ENCODE data around the gene MORF4L1.
"Not testable (repeated sequence)": the region's sequence is repeated elsewhere in the genome, so short reads cannot be mapped to it uniquely, and the experiment has no call there.

MORF4L1 gene

DNA sequence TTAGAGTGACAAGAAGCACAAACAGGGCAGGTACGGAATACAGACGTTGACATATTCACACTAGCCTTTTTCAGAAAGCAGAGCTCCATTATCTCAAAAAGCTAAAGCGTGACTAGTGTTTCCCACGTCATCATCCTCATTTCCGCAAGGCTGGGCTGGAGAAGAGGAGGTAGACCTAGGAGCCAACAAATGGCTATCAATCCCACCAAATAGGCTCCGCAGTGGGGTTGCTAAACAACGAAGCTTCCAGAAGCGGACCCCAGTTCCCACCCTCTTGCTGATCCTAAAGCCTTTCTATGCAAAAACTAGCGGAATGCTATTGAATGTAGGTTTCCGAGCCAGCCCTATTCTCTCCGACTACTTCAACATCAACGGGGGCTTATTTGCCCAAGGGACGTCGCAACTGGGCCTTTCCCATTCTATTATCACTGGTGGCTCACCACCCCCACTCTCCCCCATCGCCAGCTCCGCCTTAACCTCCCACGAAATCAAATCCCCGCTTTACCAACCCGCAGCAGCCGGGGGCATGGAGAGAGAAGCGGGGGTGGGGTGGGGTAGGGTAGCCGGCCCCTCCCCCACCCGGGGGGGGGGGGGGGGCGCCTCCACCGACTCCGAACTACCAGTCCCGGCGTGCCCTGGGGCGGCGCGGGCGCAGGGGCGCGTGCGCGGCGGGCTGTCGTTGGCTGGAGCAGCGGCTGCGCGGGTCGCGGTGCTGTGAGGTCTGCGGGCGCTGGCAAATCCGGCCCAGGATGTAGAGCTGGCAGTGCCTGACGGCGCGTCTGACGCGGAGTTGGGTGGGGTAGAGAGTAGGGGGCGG lies at the start of gene MORF4L1:
Gene MORF4L1, plus strand, starts transcription at position 736 of the 817 bp plus-strand sequence. CDS start 128 bp downstream, outside the sequence.
- peak; percentile 90 for DNase-seq (ENCODE audit: low read depth, low spot score)

DNA sequence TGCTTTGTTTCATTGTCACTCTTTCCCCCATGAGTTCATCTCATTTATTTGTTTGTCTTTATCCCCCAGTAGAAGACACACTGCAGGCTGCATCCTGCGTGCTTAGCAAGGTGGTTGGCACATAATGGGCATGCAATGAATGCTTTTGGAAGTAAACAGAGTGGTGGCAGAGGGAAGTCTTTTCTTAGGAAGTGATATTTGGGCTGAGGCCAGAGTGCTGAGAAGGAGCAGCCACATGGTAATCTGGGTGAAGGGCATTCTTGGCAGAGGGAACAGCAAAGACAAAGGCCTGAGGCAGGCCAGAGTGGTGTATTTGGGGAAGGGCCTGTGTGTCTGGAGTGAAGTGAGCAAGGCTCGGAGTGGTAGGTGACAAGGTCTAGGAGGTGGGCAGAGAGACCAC lies 43.8 kb upstream of the MORF4L1 start:
- DNase-seq (ENCODE audit: low read depth, low spot score): no peak

- DNase-seq (ENCODE audit: low read depth, low spot score): no peak
Measured at GRCh38 chr15:78830514-78831228, 42.0 kb upstream of the MORF4L1 start.

GRCh38 chr15:78831229-78832207 lies 41.2 kb upstream of the MORF4L1 start:
- DNase-seq (ENCODE audit: low read depth, low spot score): no peak

DNA sequence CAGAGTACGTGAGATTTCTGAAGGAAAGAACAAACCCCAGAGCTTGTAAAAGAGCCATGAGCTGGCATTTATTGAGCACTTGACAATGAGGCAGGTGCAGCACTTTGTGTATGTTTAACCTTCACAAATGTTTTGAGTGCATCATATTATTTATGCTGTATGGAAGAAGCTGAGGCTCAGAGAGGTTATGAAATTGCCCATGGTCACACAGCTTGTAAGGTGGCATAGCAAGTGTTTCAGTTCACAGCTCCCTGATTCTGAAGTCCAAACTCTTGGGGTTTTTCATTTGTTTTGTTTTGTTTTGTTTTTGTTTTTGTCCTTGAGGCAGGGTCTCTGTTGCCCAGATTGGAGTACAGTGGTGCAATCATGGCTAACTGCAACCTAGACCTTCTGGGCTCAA lies 36.4 kb upstream of the MORF4L1 start:
- no peak for DNase-seq (ENCODE audit: low read depth, low spot score)

DNA sequence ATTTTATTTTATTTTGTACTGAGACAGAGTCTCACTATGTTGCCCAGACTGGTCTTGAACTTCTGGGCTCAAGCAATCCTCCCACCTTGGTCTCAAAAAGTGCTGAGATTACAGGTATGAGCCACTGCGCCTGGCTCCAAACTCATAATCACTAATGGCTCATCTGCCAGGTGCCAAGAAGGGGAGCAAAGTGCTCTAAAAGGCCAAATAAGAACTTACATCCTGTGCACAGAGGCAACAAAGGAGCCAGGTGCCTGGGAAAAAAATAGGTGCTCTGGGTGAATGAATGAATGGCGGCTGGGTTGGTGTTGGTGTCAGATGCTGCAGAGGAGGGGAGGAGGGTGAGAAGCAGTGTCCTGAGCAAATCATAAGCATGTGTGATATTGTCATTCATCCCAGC lies 35.6 kb upstream of the MORF4L1 start:
- no peak for DNase-seq (ENCODE audit: low read depth, low spot score)

GRCh38 chr15:78837543-78837942 lies 35.1 kb upstream of the MORF4L1 start:
- no peak for DNase-seq (ENCODE audit: low read depth, low spot score)

DNA sequence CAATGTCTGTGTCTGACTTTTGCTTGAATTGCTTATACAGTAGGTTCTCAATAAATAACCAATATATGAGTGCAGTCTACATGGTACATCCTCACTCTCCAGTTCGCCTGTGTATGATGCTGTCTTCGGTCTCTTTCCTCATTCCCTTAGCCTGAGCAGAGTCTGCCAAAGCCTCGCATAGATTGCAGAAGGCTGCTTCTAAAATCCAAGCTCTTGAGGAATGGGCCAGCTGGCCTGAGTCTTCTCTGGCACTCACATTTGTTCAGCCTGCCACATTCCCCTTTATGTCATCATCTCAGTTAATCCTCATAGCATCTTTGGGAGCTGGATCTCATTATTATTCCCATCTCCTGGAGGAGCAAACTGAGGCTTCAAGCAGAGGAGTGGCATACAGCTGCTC lies 34.2 kb upstream of the MORF4L1 start:
- no peak for DNase-seq (ENCODE audit: low read depth, low spot score)

- not testable (repeated sequence) for DNase-seq (ENCODE audit: low read depth, low spot score)
Measured at GRCh38 chr15:78839151-78839550, 33.5 kb upstream of the MORF4L1 start.

GRCh38 chr15:78840661-78841375 lies 31.9 kb upstream of the MORF4L1 start:
- DNase-seq (ENCODE audit: low read depth, low spot score): no peak

- DNase-seq (ENCODE audit: low read depth, low spot score): no peak
Measured at GRCh38 chr15:78841376-78841706, 31.3 kb upstream of the MORF4L1 start.

GRCh38 chr15:78841891-78842290 lies 30.8 kb upstream of the MORF4L1 start:
- DNase-seq (ENCODE audit: low read depth, low spot score): no peak

DNA sequence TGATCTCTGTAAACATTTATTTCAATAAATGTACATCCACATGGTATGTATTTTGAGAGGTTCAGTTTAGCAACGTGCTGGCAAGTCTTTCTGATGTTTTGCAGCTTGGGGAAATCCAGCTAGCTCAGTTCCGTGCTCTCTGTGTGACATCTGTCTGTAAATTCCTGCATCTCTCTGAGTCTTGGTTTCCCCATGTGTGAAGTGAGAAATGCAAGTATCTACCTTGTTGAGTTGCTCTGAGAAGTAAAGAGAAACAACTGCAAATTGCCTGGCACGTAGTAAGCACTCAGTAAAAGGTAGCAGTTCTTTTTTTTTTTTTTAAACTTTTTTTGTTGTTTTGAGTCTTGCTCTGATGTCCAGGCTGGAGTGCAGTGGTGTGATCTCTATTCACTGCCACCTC lies 30.2 kb upstream of the MORF4L1 start:
- DNase-seq (ENCODE audit: low read depth, low spot score): no peak

GRCh38 chr15:78846906-78847305 lies 25.8 kb upstream of the MORF4L1 start:
- not testable (repeated sequence) for DNase-seq (ENCODE audit: low read depth, low spot score)

DNA sequence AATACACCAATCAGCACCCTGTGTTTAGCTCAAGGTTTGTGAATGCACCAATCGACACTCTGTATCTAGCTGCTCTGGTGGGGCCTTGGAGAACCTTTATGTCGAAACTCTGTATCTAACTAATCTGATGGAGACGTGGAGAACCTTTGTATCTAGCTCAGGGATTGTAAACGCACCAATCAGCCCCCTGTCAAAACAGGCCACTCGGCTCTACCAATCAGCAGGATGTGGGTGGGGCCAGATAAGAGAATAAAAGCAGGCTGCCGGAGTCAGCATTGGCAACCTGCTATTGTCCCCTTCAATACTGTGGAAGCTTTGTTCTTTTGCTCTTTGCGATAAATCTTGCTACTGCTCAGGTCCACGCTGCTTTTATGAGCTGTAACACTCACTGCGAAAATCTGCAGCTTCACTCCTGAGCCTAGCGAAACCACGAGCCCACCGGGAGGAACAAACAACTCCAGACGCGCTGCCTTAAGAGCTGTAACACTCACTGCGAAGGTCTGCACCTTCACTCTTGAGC lies 25.2 kb upstream of the MORF4L1 start:
- DNase-seq (ENCODE audit: low read depth, low spot score): not testable (repeated sequence)

- no peak for DNase-seq (ENCODE audit: low read depth, low spot score)
Measured at GRCh38 chr15:78850352-78850751, 22.3 kb upstream of the MORF4L1 start.

DNA sequence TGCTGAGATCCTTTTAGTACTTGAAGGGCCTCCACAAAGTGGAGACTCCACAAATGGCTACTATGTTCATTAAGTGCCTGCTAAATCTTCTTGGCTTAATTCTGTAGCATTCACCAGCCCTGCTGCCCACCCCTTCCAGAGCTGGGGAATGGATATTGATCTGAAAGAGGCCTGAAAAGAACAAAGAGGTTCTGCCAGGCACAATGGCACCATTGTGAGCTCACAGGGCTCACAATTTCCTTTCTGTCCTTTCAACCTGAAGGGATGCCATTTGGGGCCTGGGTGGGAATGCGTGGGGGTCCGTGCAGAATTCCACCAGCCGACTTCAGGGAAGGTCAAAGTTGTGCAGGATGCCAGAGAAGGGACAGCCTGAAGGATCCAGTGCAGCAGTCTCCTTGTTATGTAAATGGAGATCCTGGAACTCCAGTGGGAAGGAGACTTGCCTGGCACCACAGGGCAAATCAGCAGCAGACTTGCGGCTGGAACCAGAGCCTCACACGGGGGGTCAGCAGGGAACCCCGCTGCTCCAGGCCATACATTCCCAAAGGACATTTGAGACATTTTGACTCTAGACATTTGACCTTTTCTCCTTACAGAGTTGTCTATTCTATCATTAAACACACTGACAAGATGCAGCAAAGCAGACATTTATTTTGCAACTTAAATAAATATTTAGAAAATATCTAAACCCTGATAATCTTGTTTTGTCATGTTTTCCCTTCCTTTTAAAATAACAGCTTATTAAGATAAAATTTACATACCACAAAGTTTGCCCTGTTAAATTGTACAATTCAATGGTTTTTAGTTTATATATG lies 21.5 kb upstream of the MORF4L1 start:
- no peak for DNase-seq (ENCODE audit: low read depth, low spot score)

DNA sequence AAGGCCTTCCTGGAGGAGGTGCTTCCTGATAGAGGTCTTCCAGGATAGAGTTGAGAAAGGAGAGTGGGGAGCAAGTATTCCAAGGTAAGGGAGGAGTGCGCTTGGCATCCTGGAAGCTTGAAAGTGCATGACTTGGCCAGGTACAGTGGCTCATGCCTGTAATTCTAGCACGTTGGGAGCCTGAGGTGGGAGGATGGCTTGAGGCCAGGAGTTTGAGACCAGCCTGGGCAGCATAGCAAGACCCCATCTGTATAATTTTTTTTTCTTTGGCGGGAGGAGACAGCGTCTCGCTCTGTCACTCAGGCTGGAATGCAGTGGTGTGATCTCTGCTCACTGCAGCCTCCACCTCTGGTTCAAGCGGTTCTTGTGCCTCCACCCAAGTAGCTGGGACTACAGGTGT lies 19.2 kb upstream of the MORF4L1 start:
- DNase-seq (ENCODE audit: low read depth, low spot score): no peak

GRCh38 chr15:78854833-78855372 lies 17.8 kb upstream of the MORF4L1 start:
- DNase-seq (ENCODE audit: low read depth, low spot score): no peak

GRCh38 chr15:78855746-78856145 lies 16.9 kb upstream of the MORF4L1 start:
- DNase-seq (ENCODE audit: low read depth, low spot score): no peak

Measured in iPS DF 19.7 (cell line).